Measurements from ENCODE around the gene SLC16A5. TPM values are rescaled to one million over a fixed set of nuclear protein-coding genes. Genes with fewer than 3 reads are reported as not detected.

Gene SLC16A5
- total and polyA plus RNA-seq, 2 donors (not counting 1 experiment from before 2014, with no cell fraction given), result 9.3 to 14.5 TPM

- H3K27me3 ChIP-seq (replicated peaks in 1 of 4; ENCODE audit: control extremely low read depth in 1 of 4, control insufficient read depth in 3 of 4, insufficient read depth in 4 of 4, low read length in 3 of 4), result no peaks in the 10 kb centered on the region
- Mint-ChIP-seq H3K27ac (peak overlapping the region; percentile 60), H3K4me1 (peaks cover 50% of the 10 kb centered on the region), H3K4me3 (peak overlapping the region; percentile 63), H3K27me3 (no peaks in the 10 kb centered on the region), H3K9me3 (ENCODE audit: insufficient read depth) (no peaks in the 10 kb centered on the region)
- ChIA-PET CTCF (interaction anchor here (0.6 to 11.4 kb wide), 10 partner anchors 10 to 159 kb away, joined by 4 to 373 read pairs (median 8); partner anchors contain the start of genes MIF4GD, NT5C and NUP85), POLR2A (interaction anchor here (0.6 to 2.8 kb wide), 4 partner anchors 12 to 44 kb away, joined by 3 to 8 read pairs (median 4); partner anchors contain the start of gene NT5C)
- no peaks in the 10 kb centered on the region for H4K20me1 ChIP-seq (ENCODE audit: control insufficient read depth, insufficient read depth, low read length, poor library complexity, severe bottlenecking)
- no peak overlapping the region for H3K9ac ChIP-seq (ENCODE audit: low read length)
- H3K4me2 ChIP-seq (replicated peaks; ENCODE audit: low read depth, low read length, poor library complexity, severe bottlenecking), result no peak overlapping the region
- ATAC-seq (ENCODE audit: low read depth) (no peak), DNase-seq (no peak)
- intact Hi-C loops (cut with micrococcal nuclease), result no loop called here
- 98% methylated on average over 5 of the region's 7 CpGs for WGBS (ENCODE audit: insufficient coverage)
- no peaks in the 10 kb centered on the region for H3K36me3 ChIP-seq (replicated peaks in 1 of 2; ENCODE audit: control extremely low read depth in 1 of 2, control insufficient read depth in 1 of 2, extremely low read depth in 1 of 2, insufficient read depth in 2 of 2, low read length in 1 of 2)
- no peak overlapping the region for H2AFZ ChIP-seq (ENCODE audit: insufficient read depth, low read depth, low read length, poor library complexity, severe bottlenecking)
- H3K27ac ChIP-seq (ENCODE audit: low read length in 2 of 2), result no peak overlapping the region
- peaks cover 29% of the 10 kb centered on the region for H3K79me2 ChIP-seq (ENCODE audit: control insufficient read depth, insufficient read depth, low read length)
- TF ChIP-seq EZH2 (IDR thresholded peaks at IDR 0.05; ENCODE audit: borderline replicate concordance, insufficient read depth, low read depth, low read length, poor library complexity, severe bottlenecking) (no peak), CTCF (IDR thresholded peaks at IDR 0.05) (no peak)
- H3K4me1 ChIP-seq (ENCODE audit: control insufficient read depth in 2 of 2, insufficient read depth in 2 of 2, low read length in 2 of 2), result peaks cover 43 to 50% of the 10 kb centered on the region in 2 donors
- no peak overlapping the region for H3K4me3 ChIP-seq (ENCODE audit: control extremely low read depth in 1 of 5, extremely low read depth in 1 of 5, insufficient read depth in 1 of 5, low read depth in 2 of 5, low read length in 4 of 5)
- no peaks in the 10 kb centered on the region for H3K9me3 ChIP-seq (ENCODE audit: control extremely low read depth in 1 of 3, control insufficient read depth in 2 of 3, insufficient read depth in 1 of 3, low read length in 2 of 3)
Observed at GRCh38 chr17:75111777-75112335, 24.1 kb downstream of the SLC16A5 start.
